Parathyroid adenoma (tissue), 2 donors: ENCODE measurements around the gene NCOA7.

Experiments
- H2AFZ ChIP-seq: fragments of 300-600 bp; sonication (generic); one replicate; pipeline ENCODE4 v1.7.0; 2017; ENCODE audit warnings: antibody characterized with exemption, mild to moderate bottlenecking
- H3K27ac ChIP-seq: fragments of 300-600 bp; sonication (generic); one replicate; pipeline ENCODE4 v1.7.0; 2017
- H3K27me3 ChIP-seq: fragments of 300-600 bp; sonication (generic); one replicate; pipeline ENCODE4 v1.7.0; 2017; ENCODE audit warnings: low read length; ENCODE audit not compliant: control insufficient read depth, insufficient read depth
- H3K36me3 ChIP-seq: fragments of 300-600 bp; sonication (generic); one replicate; pipeline ENCODE4 v1.7.0; 2017; ENCODE audit warnings: low read length; ENCODE audit not compliant: control insufficient read depth, insufficient read depth
- H3K4me1 ChIP-seq: fragments of 300-600 bp; sonication (generic); one replicate; pipeline ENCODE4 v1.7.0; 2017; ENCODE audit warnings: control low read depth
- H3K4me2 ChIP-seq: fragments of 300-600 bp; sonication (generic); one replicate; pipeline ENCODE4 v1.7.0; 2017; ENCODE audit warnings: low read length
- H3K4me3 ChIP-seq: fragments of 300-600 bp; sonication (generic); one replicate; pipeline ENCODE4 v1.7.0; 2017; ENCODE audit warnings: low read depth, low read length
- H3K79me2 ChIP-seq: fragments of 300-600 bp; sonication (generic); one replicate; pipeline ENCODE4 v1.7.0; 2017; ENCODE audit warnings: control low read depth
- H3K9ac ChIP-seq: fragments of 300-600 bp; sonication (generic); one replicate; pipeline ENCODE4 v1.7.0; 2017; ENCODE audit warnings: mild to moderate bottlenecking
- H3K9me3 ChIP-seq: fragments of 300-600 bp; sonication (generic); one replicate; pipeline ENCODE4 v1.7.0; 2017; ENCODE audit warnings: low read length; ENCODE audit not compliant: control insufficient read depth
- CTCF ChIP-seq: fragments of 300-600 bp; sonication (generic); IDR thresholded peaks from one replicate; pipeline ENCODE4 v1.7.0; 2017; ENCODE audit warnings: antibody characterized with exemption, mild to moderate bottlenecking
- donor health status: primary hyperparathyroidism.

The NCOA7 gene

GRCh38 chr6:125753937-125754259 is 36.9 kb upstream of the NCOA7 start:
- Histone ChIP-seq H3K9me3 (no peaks in the 10 kb centered on the region), H3K4me1 (peaks cover 5% of the 10 kb centered on the region), H3K27ac (no peak overlapping the region), H3K4me2 (no peak overlapping the region), H3K36me3 (no peaks in the 10 kb centered on the region), H3K79me2 (no peaks in the 10 kb centered on the region), H3K4me3 (no peak overlapping the region), H3K27me3 (no peaks in the 10 kb centered on the region), H2AFZ (no peak overlapping the region), H3K9ac (no peak overlapping the region)
- TF ChIP-seq CTCF, result no peak

- Histone ChIP-seq H3K4me1 (peaks cover 4% of the 10 kb centered on the region), H3K9me3 (no peaks in the 10 kb centered on the region), H3K27me3 (no peaks in the 10 kb centered on the region), H3K27ac (no peak overlapping the region), H3K36me3 (no peaks in the 10 kb centered on the region), H2AFZ (no peak overlapping the region), H3K4me3 (no peak overlapping the region), H3K79me2 (no peaks in the 10 kb centered on the region), H3K9ac (no peak overlapping the region), H3K4me2 (no peak overlapping the region)
- TF ChIP-seq CTCF, result no peak
These were observed 36.2 kb upstream of the NCOA7 start for GRCh38 chr6:125754566-125754965.

- Histone ChIP-seq H3K9ac (no peak overlapping the region), H3K4me1 (no peaks in the 10 kb centered on the region), H3K4me3 (no peak overlapping the region), H3K79me2 (no peaks in the 10 kb centered on the region), H3K27ac (no peak overlapping the region), H3K4me2 (no peak overlapping the region), H3K27me3 (no peaks in the 10 kb centered on the region), H3K9me3 (no peaks in the 10 kb centered on the region), H2AFZ (no peak overlapping the region), H3K36me3 (no peaks in the 10 kb centered on the region)
- TF ChIP-seq CTCF, result no peak
These were observed 31.4 kb upstream of the NCOA7 start for GRCh38 chr6:125759184-125759902.

GRCh38 chr6:125759959-125760457 is 30.8 kb upstream of the NCOA7 start:
- no peaks in the 10 kb centered on the region for H3K27me3 ChIP-seq

More at GRCh38 chr6:125759959-125760457, 30.8 kb upstream of the NCOA7 start:
- Histone ChIP-seq H3K4me3 (no peak overlapping the region), H2AFZ (no peak overlapping the region), H3K4me1 (no peaks in the 10 kb centered on the region), H3K9me3 (no peaks in the 10 kb centered on the region), H3K36me3 (no peaks in the 10 kb centered on the region), H3K4me2 (no peak overlapping the region), H3K79me2 (no peaks in the 10 kb centered on the region), H3K27ac (no peak overlapping the region), H3K9ac (no peak overlapping the region)
- no peak for TF ChIP-seq CTCF
